HG03139 (cell line): Measurements from ENCODE around the gene SMAD3.
"Not testable (repeated sequence)": the region's sequence is repeated elsewhere in the genome, so short reads cannot be mapped to it uniquely, and the experiment has no call there.

ENCODE experiments used
- ATAC-seq: cut with Tn5 transposase; IDR thresholded peaks from one replicate; pipeline ENCODE4 v1.9.1; 2021; ENCODE audit not compliant: unreplicated experiment

SMAD3 gene

GRCh38 chr15:67140078-67140833 is 74.9 kb downstream of the SMAD3 start:
- ATAC-seq = no peak

GRCh38 chr15:67142092-67142766 is 76.8 kb downstream of the SMAD3 start:
- no peak for ATAC-seq

GRCh38 chr15:67142767-67143100 is 77.3 kb downstream of the SMAD3 start:
- no peak for ATAC-seq

- ATAC-seq = no peak
These were observed 78.2 kb downstream of the SMAD3 start for GRCh38 chr15:67143646-67144045.

GRCh38 chr15:67144609-67145311 is 79.4 kb downstream of the SMAD3 start:
- no peak for ATAC-seq

GRCh38 chr15:67145312-67145610 is 79.9 kb downstream of the SMAD3 start:
- ATAC-seq = no peak

GRCh38 chr15:67145710-67146109 is 80.3 kb downstream of the SMAD3 start:
- ATAC-seq = no peak

- ATAC-seq = no peak
These were observed 80.8 kb downstream of the SMAD3 start for GRCh38 chr15:67146234-67146633.

- no peak for ATAC-seq
These were observed 81.5 kb downstream of the SMAD3 start for GRCh38 chr15:67146875-67147381.

- no peak for ATAC-seq
These were observed 82.1 kb downstream of the SMAD3 start for GRCh38 chr15:67147396-67147949.

GRCh38 chr15:67148196-67148701 is 82.8 kb downstream of the SMAD3 start:
- ATAC-seq = no peak

GRCh38 chr15:67149068-67149772 is 83.8 kb downstream of the SMAD3 start:
- ATAC-seq = no peak

GRCh38 chr15:67149773-67150022 is 84.3 kb downstream of the SMAD3 start:
- no peak for ATAC-seq

GRCh38 chr15:67150023-67150860 is 84.8 kb downstream of the SMAD3 start:
- no peak for ATAC-seq

GRCh38 chr15:67152429-67152828 is 87.0 kb downstream of the SMAD3 start:
- ATAC-seq = no peak

GRCh38 chr15:67153044-67153443 is 87.6 kb downstream of the SMAD3 start:
- ATAC-seq = not testable (repeated sequence)

- no peak for ATAC-seq
These were observed 88.8 kb downstream of the SMAD3 start for GRCh38 chr15:67154249-67154648.

- ATAC-seq = no peak
These were observed 91.0 kb downstream of the SMAD3 start for GRCh38 chr15:67156426-67156825.

- no peak for ATAC-seq
These were observed 91.4 kb downstream of the SMAD3 start for GRCh38 chr15:67156834-67157233.

GRCh38 chr15:67157521-67158252 is 92.3 kb downstream of the SMAD3 start:
- ATAC-seq = no peak
